ENCODE data around the gene CFAP77.
"Not testable (repeated sequence)": the region's sequence is repeated elsewhere in the genome, so short reads cannot be mapped to it uniquely, and the experiment has no call there.

GRCh38 chr9:132377769-132378168 lies 32.2 kb upstream of the CFAP77 start:
- TF ChIP-seq MAX (IDR thresholded peaks at IDR 0.05); POLR2AphosphoS5 (IDR thresholded peaks at IDR 0.05; ENCODE audit: low read depth, low read length); POLR2A (IDR thresholded peaks at IDR 0.05; ENCODE audit: control extremely low read depth in 1 of 2, low read depth in 2 of 2, low read length in 2 of 2); EP300 (IDR thresholded peaks at IDR 0.05; ENCODE audit: borderline replicate concordance in 1 of 2, low read depth in 2 of 2, low read length in 2 of 2): not testable (repeated sequence)

Measured in H1 (cell line).